Activated B cell treated with CpG ODN at 0.5 μM for 24 hours (primary cell): ENCODE data around the gene DDIT4. TPM values are rescaled to one million over a fixed set of nuclear protein-coding genes. Genes with fewer than 3 reads are reported as not detected.
"Not testable (repeated sequence)": the region's sequence is repeated elsewhere in the genome, so short reads cannot be mapped to it uniquely, and the experiment has no call there.

Source experiments
- ATAC-seq: fragments of 200-7000 bp; cut with Tn5 transposase; one replicate; pipeline ENCODE4 v1.10.0; 2021; ENCODE audit warnings: low read depth, mild to moderate bottlenecking, moderate library complexity
- CTCF ChIA-PET: fragments of 350-600 bp; sonication (Branson Sonifier 250); formaldehyde crosslinking; loops from one replicate; lab custom pipeline; 2021; ENCODE audit warnings: antibody characterized with exemption; lab: Charles Lee
- POLR2A ChIA-PET: fragments of 350-600 bp; sonication (Branson Sonifier 250); formaldehyde crosslinking; loops from one replicate; lab custom pipeline; 2021; ENCODE audit warnings: antibody characterized with exemption; lab: Charles Lee
- DNase-seq: peaks from one replicate; pipeline ENCODE4 v3.0.0; 2022
- H3K27ac Mint-ChIP-seq: one replicate; pipeline ENCODE4 v1.8.0; 2020; ENCODE audit warnings: mixed read lengths
- H3K27me3 Mint-ChIP-seq: one replicate; pipeline ENCODE4 v1.8.0; 2021; ENCODE audit warnings: mixed read lengths
- H3K36me3 Mint-ChIP-seq: one replicate; pipeline ENCODE4 v1.8.0; 2021; ENCODE audit warnings: low read depth, mixed read lengths
- H3K4me1 Mint-ChIP-seq: one replicate; pipeline ENCODE4 v1.8.0; 2021; ENCODE audit warnings: mixed read lengths
- H3K4me3 Mint-ChIP-seq: one replicate; pipeline ENCODE4 v1.8.0; 2020; ENCODE audit warnings: mild to moderate bottlenecking, mixed read lengths
- H3K9me3 Mint-ChIP-seq: one replicate; pipeline ENCODE4 v1.8.0; 2020; ENCODE audit warnings: mixed read lengths
- intact Hi-C: fragments of 100-400 bp; cut with micrococcal nuclease; formaldehyde crosslinking; loops from one replicate; pipeline ENCODE4 v1.15.1; 2024
- total RNA-seq: library from RNA; stranded (reverse); gene quantifications from 2 replicates; pipeline ENCODE4 v1.2.3, GENCODE V29; 2022
- TF ChIP-seq, protein P1 (sequence below): fragments of 200-600 bp; IDR thresholded peaks from one replicate; pipeline ENCODE4 v1.8.0; 2022; ENCODE audit warnings: antibody characterized with exemption, mild to moderate bottlenecking

DDIT4 gene, protein sequence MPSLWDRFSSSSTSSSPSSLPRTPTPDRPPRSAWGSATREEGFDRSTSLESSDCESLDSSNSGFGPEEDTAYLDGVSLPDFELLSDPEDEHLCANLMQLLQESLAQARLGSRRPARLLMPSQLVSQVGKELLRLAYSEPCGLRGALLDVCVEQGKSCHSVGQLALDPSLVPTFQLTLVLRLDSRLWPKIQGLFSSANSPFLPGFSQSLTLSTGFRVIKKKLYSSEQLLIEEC
- total RNA-seq = 175 and 180 TPM in 2 replicates

DNA sequence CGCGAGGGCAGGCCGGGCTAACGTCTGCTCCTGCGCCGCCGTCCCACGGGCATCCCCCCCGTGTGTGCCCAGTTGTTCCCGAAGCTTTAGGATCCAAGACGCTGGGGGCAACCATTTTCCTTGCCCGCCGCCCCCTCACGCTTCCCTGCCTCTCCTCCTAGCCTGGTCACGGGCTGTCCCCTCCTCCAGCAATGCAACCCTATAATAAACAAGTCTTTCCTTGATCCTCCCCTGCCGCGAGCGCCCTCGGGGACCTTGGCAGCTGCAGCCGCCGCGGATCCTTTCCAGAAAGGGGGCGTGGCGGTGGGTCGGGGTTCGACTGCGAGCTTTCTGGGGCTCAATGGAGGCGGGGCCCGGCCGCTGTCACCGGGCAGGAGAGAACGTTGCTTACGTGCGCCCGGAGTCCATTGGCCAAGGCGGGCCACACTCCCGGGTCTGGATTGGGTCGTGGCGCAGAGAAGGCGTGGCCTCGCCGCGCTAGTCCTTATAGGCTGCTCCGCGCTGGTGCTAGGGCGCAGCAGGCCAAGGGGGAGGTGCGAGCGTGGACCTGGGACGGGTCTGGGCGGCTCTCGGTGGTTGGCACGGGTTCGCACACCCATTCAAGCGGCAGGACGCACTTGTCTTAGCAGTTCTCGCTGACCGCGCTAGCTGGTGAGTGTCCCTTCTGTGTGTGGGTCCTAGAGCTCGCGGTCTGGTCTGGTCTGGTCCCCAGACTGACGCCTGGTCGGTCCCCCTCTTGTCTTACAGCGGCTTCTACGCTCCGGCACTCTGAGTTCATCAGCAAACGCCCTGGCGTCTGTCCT lies at the start of gene DDIT4:
Gene DDIT4, plus strand, starts transcription at position 515 of the 803 bp plus-strand sequence. CDS start 293 bp downstream, outside the sequence.
- peak; percentile 95 for DNase-seq
- intact Hi-C loops = loop anchor here (1.0 kb wide), 7 partner anchors 12 to 185 kb away; partner anchors contain the start of gene SPOCK2
- no peaks in the 10 kb centered on the region for H3K27me3 Mint-ChIP-seq
- peak within 1 kb of the TSS; percentile 94 for H3K27ac Mint-ChIP-seq
- peaks cover 32% of the 10 kb centered on the region for H3K36me3 Mint-ChIP-seq
- H3K9me3 Mint-ChIP-seq = no peaks in the 10 kb centered on the region
- TF ChIP-seq, protein P1, sequence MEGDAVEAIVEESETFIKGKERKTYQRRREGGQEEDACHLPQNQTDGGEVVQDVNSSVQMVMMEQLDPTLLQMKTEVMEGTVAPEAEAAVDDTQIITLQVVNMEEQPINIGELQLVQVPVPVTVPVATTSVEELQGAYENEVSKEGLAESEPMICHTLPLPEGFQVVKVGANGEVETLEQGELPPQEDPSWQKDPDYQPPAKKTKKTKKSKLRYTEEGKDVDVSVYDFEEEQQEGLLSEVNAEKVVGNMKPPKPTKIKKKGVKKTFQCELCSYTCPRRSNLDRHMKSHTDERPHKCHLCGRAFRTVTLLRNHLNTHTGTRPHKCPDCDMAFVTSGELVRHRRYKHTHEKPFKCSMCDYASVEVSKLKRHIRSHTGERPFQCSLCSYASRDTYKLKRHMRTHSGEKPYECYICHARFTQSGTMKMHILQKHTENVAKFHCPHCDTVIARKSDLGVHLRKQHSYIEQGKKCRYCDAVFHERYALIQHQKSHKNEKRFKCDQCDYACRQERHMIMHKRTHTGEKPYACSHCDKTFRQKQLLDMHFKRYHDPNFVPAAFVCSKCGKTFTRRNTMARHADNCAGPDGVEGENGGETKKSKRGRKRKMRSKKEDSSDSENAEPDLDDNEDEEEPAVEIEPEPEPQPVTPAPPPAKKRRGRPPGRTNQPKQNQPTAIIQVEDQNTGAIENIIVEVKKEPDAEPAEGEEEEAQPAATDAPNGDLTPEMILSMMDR = no peak
- CTCF ChIA-PET = interaction anchor here (0.9 to 9.4 kb wide), 11 partner anchors 13 to 225 kb away, joined by 3 to 131 read pairs (median 12); partner anchors contain the start of genes ANAPC16 and ASCC1
- POLR2A ChIA-PET = interaction anchor here (0.6 to 13.6 kb wide), 30 partner anchors 8 to 423 kb away, joined by 3 to 967 read pairs (median 5); partner anchors contain the start of genes ANAPC16, ASCC1 and SPOCK2
- peaks cover 40% of the 10 kb centered on the region for H3K4me1 Mint-ChIP-seq
- peak; percentile 93 for ATAC-seq
- H3K4me3 Mint-ChIP-seq = peak within 1 kb of the TSS; percentile 98

DNA sequence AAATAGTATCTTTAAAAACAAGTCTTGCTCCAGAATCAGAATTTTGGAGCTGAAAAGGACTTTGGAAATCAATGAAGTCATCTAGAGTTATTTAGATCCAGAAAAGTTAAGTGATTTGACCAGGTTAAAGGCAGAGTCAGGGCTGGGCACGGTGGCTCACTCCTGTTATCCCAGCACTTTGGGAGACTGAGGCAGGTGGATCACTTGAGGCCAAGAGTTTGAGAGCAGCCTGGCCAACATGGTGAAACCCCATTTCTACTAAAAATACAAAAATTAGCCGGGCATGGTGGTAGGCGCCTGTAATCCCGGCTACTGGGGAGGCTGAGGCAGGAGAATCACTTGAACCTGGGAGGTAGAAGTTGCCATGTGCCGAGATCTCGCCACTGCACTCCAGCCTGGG lies 49.5 kb upstream of the DDIT4 start:
- H3K4me3 Mint-ChIP-seq = peak overlapping the region; percentile 32

DNA sequence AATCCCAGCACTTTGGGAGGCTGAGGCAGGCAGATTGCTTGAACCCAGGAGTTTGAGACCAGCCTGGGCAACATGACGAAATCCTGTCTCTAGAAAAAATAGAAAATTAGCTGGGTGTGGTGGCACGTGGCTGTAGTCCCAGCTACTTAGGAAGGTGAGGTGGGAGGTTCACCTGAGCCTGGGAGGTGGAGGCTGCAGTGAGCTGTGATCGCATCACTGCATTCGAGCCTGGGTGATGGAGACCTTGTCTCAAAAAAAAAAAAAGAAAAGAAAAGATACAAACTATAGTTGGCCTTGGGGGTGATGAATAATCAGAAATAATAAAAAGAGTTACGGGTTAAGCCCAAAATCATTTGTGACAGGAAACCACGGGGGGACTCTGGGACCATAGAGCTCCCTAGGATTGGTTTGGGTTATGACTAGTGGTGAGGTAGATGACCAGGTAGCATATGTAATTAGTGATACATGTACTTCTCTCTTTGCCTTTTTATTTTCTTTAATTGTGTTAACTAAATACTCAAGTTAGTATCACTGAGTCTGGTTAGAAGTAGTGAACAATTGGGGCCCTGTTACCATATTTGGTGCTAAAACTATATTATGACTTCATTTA lies 47.2 kb upstream of the DDIT4 start:
- intact Hi-C loops = no loop called here
- POLR2A ChIA-PET = interaction anchor here (0.7 to 8.4 kb wide), 9 partner anchors 35 to 123 kb away, joined by 3 to 79 read pairs (median 4); partner anchors contain the start of gene DDIT4
- no peaks in the 10 kb centered on the region for H3K27me3 Mint-ChIP-seq
- H3K9me3 Mint-ChIP-seq = no peaks in the 10 kb centered on the region
- DNase-seq = no peak
- CTCF ChIA-PET = interaction anchor here (0.7 to 0.8 kb wide), 2 partner anchors 9 to 158 kb away, joined by 3 to 6 read pairs; no protein-coding TSS in a partner anchor
- peaks cover 51% of the 10 kb centered on the region for H3K36me3 Mint-ChIP-seq
- peaks cover 58% of the 10 kb centered on the region for H3K4me1 Mint-ChIP-seq
- no peak for ATAC-seq
- H3K4me3 Mint-ChIP-seq = no peak overlapping the region
- TF ChIP-seq, protein P1 = no peak
- peak overlapping the region; percentile 38 for H3K27ac Mint-ChIP-seq

More for the DNA sequence above, 49.5 kb upstream of the DDIT4 start:
- intact Hi-C loops, ATAC-seq, H3K27me3 Mint-ChIP-seq, H3K9me3 Mint-ChIP-seq, DNase-seq: not testable (repeated sequence)
- ChIA-PET CTCF (interaction anchor here (1.0 to 2.9 kb wide), 11 partner anchors 20 to 176 kb away, joined by 3 to 19 read pairs (median 6); partner anchors contain the start of gene DDIT4), POLR2A (interaction anchor here (0.5 to 8.4 kb wide), 17 partner anchors 8 to 113 kb away, joined by 3 to 79 read pairs (median 9); partner anchors contain the start of genes ANAPC16 and DDIT4)
- peaks cover 65% of the 10 kb centered on the region for H3K4me1 Mint-ChIP-seq
- H3K27ac Mint-ChIP-seq = peak overlapping the region; percentile 84
- H3K36me3 Mint-ChIP-seq = peaks cover 46% of the 10 kb centered on the region

DNA sequence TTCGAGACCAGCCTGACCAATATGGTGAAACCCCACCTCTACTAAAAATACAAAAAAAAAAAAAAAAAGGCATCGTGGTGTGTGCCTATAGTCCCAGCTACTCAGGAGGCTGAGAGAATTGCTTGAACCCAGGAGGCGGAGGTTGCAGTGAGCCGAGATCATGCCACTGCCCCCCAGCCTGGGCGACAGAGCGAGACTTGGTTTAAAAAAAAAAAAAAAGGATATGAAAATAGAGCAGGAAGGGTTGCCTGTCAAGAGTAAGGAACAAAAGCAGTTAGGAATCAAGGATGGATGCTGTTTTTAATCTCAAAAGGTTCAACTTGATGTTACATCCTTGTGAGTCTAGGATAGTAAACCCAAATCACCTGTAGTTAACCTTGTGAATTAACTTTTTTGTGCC lies 45.9 kb upstream of the DDIT4 start:
- no peaks in the 10 kb centered on the region for H3K27me3 Mint-ChIP-seq
- ChIA-PET POLR2A (interaction anchor here (0.7 to 8.4 kb wide), 9 partner anchors 9 to 107 kb away, joined by 3 to 79 read pairs (median 10); partner anchors contain the start of genes ASCC1 and DDIT4), CTCF (interaction anchor here (1.1 kb wide), 3 partner anchors 109 to 179 kb away, joined by 3 to 5 read pairs (median 3); no protein-coding TSS in a partner anchor)
- H3K4me1 Mint-ChIP-seq = peaks cover 55% of the 10 kb centered on the region
- no peaks in the 10 kb centered on the region for H3K9me3 Mint-ChIP-seq
- intact Hi-C loops = no loop called here
- peak; percentile 22 for ATAC-seq
- H3K27ac Mint-ChIP-seq = peak overlapping the region; percentile 66
- no peak for DNase-seq
- TF ChIP-seq, protein P1 = no peak
- H3K4me3 Mint-ChIP-seq = no peak overlapping the region
- peaks cover 51% of the 10 kb centered on the region for H3K36me3 Mint-ChIP-seq

DNA sequence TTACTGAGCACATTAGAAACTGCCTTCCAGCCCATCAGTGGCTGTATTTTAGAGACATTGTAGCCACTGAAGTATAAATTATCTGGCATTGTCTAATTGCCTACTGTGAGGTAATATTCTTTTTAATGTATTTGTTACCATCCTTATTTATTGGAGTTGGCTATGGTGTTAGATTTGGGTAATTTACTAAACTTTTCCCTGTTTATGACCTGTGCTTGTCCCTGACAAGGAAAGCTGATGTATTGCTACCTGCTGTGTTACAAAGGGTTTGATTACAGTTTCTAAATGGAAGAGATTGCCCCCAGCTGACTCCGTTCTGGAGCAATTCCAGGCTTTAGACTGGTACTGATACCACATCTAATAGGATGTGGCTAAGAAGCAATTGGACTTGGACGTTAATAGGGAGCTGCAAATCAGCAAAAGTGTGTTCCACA lies 45.4 kb upstream of the DDIT4 start:
- peaks cover 55% of the 10 kb centered on the region for H3K36me3 Mint-ChIP-seq
- no peaks in the 10 kb centered on the region for H3K27me3 Mint-ChIP-seq
- no peak for ATAC-seq
- CTCF ChIA-PET = interaction anchor here (1.1 kb wide), 3 partner anchors 109 to 180 kb away, joined by 3 to 5 read pairs (median 3); no protein-coding TSS in a partner anchor
- POLR2A ChIA-PET = interaction anchor here (0.6 to 8.4 kb wide), 10 partner anchors 9 to 107 kb away, joined by 3 to 79 read pairs (median 7); partner anchors contain the start of genes ASCC1 and DDIT4
- TF ChIP-seq, protein P1 = no peak
- H3K9me3 Mint-ChIP-seq = no peaks in the 10 kb centered on the region
- intact Hi-C loops = no loop called here
- DNase-seq = no peak
- peaks cover 50% of the 10 kb centered on the region for H3K4me1 Mint-ChIP-seq
- H3K4me3 Mint-ChIP-seq = no peak overlapping the region
- peak overlapping the region; percentile 66 for H3K27ac Mint-ChIP-seq
